Activated CD4-positive, alpha-beta T cell treated with anti-CD3 and anti-CD28 coated beads, Interleukin-2, amount 50 U/mL, for 16 hours (primary cell): ENCODE data around the gene NFAT5.
"Not testable (repeated sequence)": the region's sequence is repeated elsewhere in the genome, so short reads cannot be mapped to it uniquely, and the experiment has no call there.

Source experiments
- DNase-seq: peaks from one replicate; pipeline ENCODE4 v3.0.0-alpha.2; 2020

NFAT5 gene

DNA sequence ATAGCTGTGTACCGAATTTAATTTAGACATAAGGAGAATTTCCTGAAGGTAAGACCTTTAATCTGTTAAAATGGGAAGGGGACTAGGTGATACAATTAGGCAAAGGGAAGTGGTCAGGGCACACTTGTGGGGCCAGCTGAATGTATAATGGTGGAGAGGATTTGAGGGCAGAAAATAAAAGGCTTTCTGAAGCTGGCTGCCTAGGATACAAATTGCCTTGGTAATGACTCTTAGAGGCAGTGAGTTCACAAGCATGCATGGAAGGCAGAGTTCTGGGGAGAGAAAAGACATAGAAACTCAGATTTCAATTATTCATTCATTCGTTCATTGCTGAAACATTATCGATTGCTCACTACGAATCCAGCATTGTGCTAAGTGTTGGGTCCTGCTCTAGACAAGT is 12.4 kb upstream of the NFAT5 start:
- DNase-seq, result no peak

DNA sequence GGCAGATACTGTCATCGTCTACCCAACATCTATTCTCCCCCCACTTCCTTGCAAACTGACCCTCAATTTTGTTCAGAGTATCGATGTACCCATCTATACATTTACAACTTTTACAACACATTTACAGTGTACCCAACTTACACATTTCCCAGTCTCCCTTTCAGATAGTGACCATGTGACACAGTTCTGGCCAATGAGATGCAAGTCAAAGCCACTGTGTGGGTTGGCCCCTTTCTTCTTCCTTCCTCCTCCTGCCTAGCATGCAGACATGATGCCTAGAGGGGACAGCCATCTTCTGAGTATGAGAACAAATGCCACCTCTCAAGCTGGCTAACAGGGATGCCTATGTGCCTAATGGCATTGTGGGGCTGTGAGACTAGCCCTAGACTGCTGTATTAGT is 11.3 kb upstream of the NFAT5 start:
- no peak for DNase-seq

DNA sequence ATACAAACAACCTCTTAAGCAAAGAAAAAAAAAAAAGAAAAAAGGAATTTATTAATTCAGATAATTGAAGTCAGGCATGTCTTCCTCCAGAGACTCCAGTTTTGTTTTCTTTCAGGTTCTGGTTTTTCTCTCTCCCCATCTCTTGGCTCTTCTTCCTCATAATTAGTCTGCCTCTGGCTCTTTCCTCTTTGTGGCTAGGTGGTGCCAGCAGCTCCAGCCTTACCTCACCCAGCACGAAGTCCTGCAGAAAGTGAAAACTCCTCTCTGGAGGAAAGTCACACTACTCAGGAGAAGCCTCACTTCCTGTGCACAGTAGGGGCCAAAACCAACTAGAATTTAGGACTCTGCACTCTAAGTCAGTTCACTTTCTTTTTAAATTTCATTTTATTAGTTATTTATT is 10.3 kb upstream of the NFAT5 start:
- DNase-seq, result no peak

DNA sequence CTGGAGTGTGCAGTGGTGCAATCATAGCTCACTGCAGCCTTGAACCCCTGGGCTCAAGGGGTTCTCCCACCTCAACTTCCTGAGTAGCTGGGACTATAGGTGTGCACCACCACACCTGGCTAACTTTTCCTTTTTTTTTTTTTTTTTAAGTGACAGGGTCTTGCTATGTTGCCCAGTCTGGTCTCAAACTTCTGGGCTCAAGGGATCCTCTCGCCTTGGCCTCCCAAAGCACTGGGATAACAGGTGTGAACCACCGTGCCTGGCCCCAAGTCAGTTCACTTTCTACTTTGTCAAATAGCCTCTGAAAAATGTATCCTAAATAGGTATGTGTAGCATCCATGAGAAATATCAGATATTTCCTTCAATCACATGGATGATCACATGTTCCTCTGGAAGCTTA is 9.9 kb upstream of the NFAT5 start:
- DNase-seq, result no peak

DNA sequence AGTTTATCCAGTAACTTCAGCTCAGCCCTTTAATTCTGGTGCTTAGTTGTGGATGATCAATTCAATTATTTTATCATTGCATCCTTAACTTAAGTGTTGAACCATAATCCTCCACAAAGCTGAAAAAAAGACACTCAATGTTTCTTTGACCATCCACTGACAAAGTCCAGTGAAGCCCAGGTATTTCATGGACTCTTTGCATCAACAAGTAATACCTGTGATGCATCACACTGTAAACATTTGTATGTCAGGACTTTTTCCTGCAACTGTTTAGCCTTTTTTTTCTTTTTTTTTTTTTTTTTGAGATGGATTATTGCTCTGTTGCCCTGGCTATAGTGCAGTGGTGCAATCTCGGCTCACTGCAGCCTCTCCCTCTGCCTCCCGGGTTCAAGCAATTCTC is 6.6 kb upstream of the NFAT5 start:
- DNase-seq, result no peak

DNA sequence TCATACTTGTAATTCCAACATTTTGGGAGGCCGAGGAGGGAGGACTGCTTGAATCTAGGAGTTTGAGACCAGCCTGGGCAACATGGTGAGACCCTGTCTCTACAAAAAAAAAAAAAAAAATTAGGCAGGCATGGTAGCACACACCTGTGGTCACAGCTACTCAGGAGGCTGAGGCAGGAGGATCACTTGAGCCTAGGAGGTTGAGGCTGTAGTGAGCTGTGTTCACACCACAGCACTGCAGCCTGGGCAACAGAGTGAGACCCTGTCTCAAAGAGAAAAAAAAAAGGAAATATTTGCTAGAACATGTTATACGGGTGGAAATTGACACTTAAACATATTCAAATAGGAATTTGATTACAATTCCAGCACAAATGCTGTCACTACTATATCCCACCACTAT is 4.4 kb upstream of the NFAT5 start:
- DNase-seq, result not testable (repeated sequence)

DNA sequence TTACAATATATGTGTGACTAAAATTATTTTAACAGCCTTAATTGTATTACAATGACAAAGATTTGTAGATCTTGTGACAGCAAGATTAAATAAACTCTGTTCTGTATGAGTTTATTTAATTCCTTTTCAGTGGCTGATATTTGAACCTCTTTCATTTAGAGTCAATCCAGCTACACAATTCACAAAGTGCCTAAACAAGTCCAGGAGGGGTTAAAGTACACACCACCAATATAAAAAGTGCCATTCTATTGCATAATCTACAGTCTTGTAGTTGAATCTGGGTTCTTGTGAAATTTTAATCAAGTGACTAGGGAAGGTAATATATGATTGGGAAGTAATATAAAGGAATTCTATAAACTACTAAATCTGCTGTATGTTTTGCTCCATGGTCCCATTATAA is 3.9 kb upstream of the NFAT5 start:
- DNase-seq, result no peak

DNA sequence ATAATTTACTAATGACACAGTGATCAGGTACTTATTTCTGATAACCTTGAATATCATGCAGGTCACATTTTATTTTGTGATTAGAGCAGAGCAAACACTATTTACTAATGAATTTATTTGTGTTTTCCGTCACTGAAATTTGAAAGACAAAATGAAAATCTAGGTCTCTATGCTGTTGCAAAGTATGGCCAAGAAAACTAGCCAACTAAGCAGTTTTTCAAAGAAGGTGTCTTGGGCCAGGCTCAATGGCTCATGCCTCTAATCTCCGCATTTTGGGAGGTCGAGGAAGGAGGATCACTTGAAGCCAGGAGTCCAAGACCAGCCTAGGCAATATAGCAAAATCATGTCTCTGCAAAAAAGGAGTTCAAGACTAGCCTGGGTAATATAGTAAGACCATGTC is 3.0 kb upstream of the NFAT5 start:
- DNase-seq, result no peak

DNA sequence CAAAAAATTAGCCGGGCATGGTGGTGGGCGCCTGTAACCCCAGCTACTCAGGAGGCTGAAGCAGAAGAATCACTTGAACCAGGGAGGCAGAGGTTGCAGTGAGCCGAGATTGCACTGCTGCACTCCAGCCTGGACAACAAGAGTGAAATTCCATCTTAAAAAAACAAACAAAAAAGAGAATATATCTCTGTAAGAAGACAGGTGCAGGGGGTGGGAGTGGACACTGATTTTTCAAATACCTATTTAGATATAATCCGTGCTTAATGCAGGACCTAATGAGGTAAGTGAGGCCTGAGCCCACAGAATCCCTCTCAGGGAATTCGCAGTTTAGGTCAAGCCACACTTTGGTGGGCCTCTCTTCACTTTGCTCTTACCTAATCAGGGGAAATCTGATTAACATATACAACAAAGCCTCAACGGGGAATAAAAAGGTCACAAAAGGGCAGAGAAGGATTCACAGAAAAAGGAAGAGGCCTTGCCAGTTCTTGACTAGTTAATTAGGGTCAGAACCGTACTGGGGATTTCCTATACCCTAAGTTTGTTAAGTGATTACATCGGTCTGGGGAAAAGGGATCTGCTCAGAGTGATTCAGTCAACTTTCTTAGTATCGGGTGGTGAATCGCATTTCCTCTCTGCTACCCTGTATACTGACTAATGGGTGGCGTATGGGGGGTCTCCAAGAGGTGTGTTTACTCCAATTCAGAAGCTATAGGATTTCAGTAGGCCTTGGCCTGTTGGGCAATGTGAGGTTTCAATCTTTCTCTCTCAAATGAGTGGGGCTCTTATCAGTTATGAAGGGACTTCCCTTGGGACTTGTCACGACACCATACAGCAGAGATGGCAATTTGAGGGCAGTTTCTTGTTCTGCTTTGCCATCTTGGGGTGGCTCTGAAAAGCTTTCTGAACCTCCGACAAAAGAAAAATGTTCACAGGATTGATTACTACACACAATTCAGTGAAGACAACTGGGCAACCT is 1.9 kb upstream of the NFAT5 start:
- peak; percentile 89 for DNase-seq

DNA sequence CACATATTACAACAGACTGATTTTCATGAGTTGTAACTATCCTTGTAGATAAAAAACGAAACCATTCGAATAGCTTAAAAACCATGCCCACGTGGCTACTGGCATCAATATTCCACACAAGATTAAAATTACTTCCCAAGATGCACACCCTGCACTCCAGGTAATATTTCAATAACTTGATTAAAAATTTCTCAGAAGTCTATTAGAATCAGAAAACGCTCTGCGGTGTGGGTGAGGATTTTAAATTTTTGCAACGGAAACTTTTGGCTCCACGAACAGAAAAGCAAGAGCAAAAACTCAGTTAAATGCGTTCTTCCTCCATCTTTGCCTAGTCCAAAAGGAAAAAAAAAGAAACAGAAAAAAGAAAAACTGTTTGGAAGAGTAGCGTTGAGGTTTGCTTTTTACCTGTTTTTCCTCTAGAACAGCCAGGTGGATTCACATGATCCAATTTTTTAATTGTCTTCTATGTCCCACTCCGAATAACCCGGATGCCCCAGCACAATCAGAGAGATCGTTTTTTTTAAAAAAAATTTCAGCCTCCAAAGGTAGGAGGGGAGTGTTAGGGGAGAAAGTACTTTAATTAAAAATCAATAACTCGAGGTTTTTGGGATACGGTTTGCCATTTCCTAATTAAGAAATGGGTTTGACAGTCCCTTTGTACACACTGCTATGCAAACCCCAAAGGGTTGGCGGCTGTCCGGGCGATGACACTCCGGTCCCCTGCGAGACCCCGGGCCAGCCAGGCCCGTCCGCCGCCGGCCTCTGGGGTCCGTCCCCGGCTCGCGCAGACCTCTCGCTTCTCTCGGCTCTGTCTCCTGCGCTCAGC is 708 bp upstream of the NFAT5 start:
- DNase-seq, result peak; percentile 8

DNA sequence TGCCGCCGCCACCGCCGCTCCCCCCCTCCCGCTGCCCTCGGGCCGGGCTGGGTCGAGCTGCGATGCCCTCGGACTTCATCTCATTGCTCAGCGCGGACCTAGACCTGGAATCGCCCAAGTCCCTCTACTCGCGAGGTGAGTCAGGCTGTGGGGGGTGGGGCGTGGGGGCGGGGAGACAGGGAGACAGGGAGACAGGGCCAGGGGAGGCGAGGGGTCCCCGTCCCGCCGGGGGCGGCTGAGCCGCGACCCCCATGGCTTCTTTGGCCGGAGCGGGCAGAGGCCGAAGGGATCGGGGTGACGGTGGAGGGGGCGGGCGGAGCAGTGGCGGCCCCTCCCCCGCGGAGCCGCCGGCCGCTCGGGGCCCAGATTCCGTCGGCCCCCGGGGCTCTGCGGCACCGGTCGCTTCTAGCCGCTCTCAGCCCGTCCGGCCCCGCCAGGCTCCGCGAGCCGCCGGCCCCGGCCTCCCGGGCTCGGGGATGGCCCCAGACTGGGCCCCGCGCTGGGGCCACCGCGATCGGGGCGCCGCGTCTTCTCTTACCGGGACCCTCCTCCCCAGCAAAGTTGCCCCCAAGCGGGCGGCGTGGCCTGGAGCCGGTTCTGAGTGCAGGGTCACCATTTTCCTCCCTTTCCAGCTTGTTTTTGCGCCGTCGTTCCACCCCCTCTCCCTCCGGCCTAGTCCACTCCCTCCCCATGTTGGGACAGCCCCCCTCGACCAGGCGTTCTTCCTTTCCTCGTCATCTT is 644 bp downstream of the NFAT5 start:
- DNase-seq, result peak; percentile 12

DNA sequence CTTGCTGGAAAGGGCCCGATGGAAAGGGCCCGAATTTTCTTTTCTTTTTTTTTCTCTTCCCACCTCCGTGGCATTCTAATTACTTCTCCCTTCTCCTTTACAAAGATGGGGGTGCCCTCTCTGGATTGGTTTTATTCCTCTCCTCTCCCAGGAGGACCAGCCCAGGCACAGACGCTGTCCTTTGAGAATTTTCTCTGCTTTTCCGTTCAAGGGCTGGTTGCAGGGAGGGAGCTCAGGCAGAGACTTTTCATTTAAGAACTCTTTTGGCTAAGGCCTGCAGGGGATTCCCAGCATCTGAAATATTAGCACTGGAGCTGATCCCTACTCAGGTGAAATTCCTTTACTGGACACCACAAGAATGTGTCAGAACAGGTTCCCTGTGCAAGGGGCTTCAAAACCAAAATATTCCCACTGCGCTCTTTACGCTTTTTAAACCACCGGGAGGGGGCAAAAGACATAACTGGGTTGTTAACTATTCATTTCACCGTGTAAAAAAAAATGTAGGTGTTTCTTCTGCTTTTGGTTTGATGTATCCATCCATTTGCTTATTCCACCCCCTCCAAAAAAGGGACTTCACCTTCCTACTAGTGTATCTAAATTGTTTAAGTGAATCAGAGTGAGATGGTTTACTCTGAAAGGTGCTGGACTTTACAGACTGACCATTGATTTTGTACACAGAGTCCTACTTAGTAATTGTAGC is 1.4 kb downstream of the NFAT5 start:
- DNase-seq, result peak; percentile 35

DNA sequence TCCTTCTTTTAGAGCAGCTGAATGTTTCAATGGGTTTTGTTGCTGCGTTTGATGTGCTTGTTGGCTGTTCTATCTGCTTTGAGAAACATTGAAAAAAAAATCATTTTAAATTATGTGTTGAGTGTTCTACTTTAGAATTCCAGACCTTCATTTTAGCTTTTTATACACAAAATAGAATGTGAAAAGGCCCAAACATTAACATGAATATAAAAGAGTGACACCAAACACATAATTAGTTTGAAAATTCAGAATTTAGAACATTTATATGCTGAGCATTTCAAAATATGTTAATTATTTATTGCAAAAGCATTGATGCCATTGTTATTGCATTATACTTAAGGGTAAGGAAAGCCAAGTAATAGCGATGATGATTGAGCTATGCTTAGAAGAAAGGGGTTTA is 2.9 kb downstream of the NFAT5 start:
- DNase-seq, result no peak

DNA sequence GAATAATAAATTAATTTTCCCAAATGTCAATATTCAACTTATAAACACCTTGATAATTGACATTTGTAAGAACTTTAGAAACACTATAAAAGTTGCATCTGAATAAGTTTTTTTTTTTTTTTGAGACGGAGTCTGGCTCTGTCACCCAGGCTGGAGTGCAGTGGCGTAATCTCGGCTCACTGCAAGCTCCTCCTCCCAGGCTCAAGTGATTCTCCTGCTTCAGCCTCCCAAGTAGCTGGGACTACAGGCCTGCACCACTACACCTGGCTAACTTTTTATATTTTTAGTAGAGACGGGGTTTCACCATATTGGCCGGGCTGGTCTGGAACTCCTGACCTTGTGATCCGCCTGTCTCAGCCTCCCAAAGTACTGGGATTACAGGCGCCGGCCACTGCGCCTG is 13.0 kb downstream of the NFAT5 start:
- not testable (repeated sequence) for DNase-seq

DNA sequence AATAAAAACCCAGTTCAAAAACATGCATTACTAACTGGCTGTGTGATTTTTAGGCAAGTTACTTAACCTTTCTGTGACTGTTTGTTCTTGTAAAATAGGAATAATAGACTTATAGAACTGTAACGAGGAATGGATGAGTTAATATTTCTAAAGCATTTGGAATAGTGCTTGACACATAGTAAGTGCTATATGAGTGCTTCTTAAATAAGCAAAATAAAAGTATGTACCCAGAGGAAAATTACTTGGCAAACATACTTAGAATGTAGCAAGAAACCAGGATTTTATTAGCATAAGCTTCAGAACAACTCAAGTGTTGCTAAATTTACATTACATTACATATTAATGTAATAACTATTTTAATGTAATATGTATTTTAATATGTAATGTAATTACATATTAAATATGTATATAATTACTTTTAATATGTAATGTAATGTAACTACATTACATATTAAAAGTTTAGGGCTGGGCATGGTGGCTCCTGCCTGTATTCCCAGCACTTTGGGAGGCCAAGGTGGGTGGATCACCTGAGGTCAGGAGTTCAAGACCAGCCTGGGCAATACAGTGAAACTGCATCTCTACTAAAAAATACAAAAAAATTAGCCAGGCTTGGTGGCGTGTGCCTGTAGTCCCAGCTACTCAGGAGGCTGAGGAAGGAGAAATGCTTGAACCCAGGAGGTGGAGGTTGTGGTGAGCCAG is 14.2 kb downstream of the NFAT5 start:
- DNase-seq, result no peak

DNA sequence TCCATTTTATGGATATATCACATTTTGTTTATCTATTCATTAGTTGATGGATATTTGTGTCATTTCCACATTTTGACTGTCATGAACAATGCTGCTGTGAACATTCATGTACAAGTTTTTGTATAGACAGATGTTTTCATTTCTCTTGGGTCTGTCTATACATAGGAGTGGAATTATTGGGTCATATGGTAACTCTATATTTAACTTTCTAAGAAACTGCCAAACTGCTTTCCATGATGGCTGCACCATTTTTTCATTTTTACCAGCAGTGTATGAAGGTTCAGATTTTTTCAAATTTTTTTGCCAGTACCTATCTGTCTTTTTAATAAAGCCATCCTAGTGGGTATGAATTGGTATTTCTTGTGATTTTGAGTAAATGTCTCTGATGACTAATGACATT is 15.5 kb downstream of the NFAT5 start:
- no peak for DNase-seq

DNA sequence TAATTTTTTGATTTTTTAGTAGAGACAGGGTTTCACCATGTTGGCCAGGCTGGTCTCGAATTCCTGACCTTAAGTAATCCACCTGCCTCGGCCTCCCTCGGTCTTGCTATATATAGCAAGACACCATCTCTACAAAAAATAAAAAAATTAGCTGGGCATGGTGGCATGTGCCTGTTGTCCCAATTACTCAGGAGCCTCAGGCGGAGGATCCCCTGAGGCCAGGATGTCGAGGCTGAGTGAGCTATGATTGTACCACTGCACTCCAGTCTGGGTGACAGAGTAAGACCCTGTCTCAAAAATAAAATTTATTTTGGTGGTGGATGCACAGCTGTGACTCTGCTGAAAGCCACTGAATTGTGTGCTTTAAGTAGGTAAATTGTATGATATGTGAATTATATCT is 18.7 kb downstream of the NFAT5 start:
- not testable (repeated sequence) for DNase-seq

DNA sequence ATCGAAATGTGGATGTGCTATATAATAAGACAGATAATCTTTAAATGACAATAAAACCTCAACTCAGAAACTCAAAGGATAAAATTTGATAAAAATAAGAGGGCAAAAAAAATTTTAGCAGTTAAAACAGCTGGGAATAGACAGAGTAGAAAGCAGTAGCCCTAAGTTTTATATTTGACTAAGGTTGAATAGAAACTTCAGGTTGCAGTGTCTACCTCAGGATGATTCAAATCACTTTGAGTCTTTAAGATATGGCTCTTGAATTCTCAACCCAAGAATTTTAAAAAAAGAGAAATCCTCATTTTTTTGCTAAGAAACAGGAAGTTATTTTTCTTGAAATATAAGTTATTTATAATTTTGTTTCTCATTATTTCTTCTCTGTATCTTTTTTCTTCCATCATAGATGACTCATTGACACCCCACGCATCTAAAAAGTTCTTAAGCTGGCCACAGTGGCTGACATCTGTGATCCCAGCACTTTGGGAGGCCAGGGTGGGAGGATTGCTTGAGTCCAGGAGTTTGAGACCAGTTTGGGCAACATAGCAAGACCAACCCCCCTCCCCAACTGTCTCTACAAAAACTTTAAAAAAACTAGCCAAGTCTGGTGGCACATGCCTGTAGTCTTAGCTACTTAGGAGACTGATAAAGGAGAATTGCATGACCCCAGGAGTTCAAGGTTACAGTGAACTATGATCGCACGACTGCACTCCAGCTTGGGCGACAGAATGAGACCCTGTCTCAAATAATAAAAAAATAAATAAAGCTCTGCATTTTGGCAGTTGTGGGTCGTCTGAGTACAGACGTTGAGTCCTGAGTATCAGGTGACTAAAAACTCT is 23.9 kb downstream of the NFAT5 start:
- DNase-seq, result no peak

DNA sequence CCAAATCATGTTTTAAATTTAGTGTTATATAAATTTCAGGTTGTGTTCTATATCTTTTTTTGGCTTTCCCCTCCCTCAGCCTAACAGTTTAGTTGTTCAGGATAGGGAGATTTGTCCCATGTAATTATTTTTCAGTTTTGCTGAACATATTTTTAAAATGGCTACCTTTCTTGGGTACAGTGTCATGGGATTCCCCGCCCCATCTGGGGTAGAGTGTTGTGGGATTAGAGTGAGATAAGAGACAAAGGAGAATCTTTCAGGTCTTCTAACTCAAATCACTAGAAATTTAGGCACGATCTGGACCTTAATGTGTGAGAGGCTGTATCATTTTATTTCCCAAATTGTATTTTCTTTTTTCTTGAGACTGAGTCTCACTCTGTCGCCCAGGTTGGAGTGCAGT is 24.8 kb downstream of the NFAT5 start:
- no peak for DNase-seq

DNA sequence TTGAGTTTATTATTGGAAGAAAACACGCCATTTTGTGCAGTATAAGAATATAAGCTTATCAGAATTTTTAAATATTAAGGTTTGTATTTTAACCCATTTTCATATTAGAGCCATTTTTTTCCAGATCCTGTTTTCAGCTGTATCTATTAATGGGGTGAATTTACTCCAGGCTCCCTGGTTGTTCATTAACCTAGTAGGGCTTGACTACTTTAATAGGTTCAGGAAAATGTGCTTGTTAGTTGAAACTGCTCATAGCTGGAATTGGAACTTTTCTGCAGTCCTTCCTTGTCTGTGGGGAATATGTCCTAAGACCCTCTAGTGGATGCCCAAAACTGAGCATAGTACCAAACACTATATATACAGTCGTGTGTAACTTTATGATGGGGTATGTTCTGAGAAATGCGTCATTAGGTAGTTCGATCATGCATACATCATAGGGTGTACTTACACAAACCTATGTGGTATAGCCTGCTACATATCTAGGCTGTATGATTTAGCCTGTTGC is 28.0 kb downstream of the NFAT5 start:
- no peak for DNase-seq
